HepG2 (cell line): ENCODE measurements around the gene PLEKHG2. TPM values are rescaled to one million over a fixed set of nuclear protein-coding genes. Genes with fewer than 3 reads are reported as not detected.

Experiments used
- ATF6 ChIP-seq: sonication (generic); formaldehyde crosslinking; conservative IDR thresholded peaks from 2 replicates; pipeline ENCODE4 v1.4.0; 2020; ENCODE audit warnings: missing genetic modification reagents
- FOXA3 ChIP-seq: IDR thresholded peaks from 2 replicates; pipeline ENCODE4 v1.6.1; 2016; ENCODE audit warnings: missing genetic modification reagents, missing compliant biosample characterization
- HIVEP1 ChIP-seq: sonication (generic); formaldehyde crosslinking; IDR thresholded peaks from 2 replicates; pipeline ENCODE4 v1.4.0; 2020; ENCODE audit warnings: mild to moderate bottlenecking, missing genetic modification reagents
- HMGXB3 ChIP-seq: sonication (generic); formaldehyde crosslinking; IDR thresholded peaks from 2 replicates; pipeline ENCODE4 v1.4.0; 2020; ENCODE audit warnings: missing genetic modification reagents, borderline replicate concordance
- HNF1B ChIP-seq: sonication (generic); formaldehyde crosslinking; IDR thresholded peaks from 2 replicates; pipeline ENCODE4 v1.5.1; 2020; ENCODE audit warnings: mild to moderate bottlenecking, moderate library complexity, missing genetic modification reagents
- MLLT10 ChIP-seq: sonication (generic); formaldehyde crosslinking; IDR thresholded peaks from 2 replicates; pipeline ENCODE4 v1.4.0; 2020; ENCODE audit warnings: missing genetic modification reagents
- NFRKB ChIP-seq: fragments of 450-650 bp; IDR thresholded peaks from 2 replicates; pipeline ENCODE4 v1.6.1; 2017
- SMAD1 ChIP-seq: sonication (generic); formaldehyde crosslinking; IDR thresholded peaks from 2 replicates; pipeline ENCODE4 v1.4.0; 2020; ENCODE audit warnings: missing genetic modification reagents, low read depth, mild to moderate bottlenecking, borderline replicate concordance
- SPEN ChIP-seq: sonication (generic); formaldehyde crosslinking; IDR thresholded peaks from 2 replicates; pipeline ENCODE4 v1.5.1; 2020; ENCODE audit warnings: low read depth, mild to moderate bottlenecking, missing genetic modification reagents
- SRSF1 ChIP-seq: fragments of 200-400 bp; formaldehyde crosslinking; optimal IDR thresholded peaks from 2 replicates; pipeline ENCODE3; 2017; ENCODE audit warnings: mild to moderate bottlenecking, low read depth, low read length, moderate library complexity
- TAF15 ChIP-seq: fragments of 200-400 bp; formaldehyde crosslinking; IDR thresholded peaks from one replicate; pipeline ENCODE4 v1.6.1; 2018; ENCODE audit warnings: mild to moderate bottlenecking, low read depth, low read length; ENCODE audit not compliant: poor library complexity, severe bottlenecking
- TBP ChIP-seq: sonication (generic); formaldehyde crosslinking; IDR thresholded peaks from 2 replicates; pipeline ENCODE4 v1.5.0; 2020; ENCODE audit warnings: missing genetic modification reagents
- ZEB1 ChIP-seq: IDR thresholded peaks from 2 replicates; pipeline ENCODE4 v1.6.1; 2012; ENCODE audit warnings: mild to moderate bottlenecking, low read depth, inconsistent platforms; ENCODE audit not compliant: insufficient replicate concordance
- ZMAT3 ChIP-seq: sonication (generic); formaldehyde crosslinking; conservative IDR thresholded peaks from 2 replicates; pipeline ENCODE4 v1.7.0; 2021; ENCODE audit warnings: missing genetic modification reagents
- ZNF124 ChIP-seq: sonication (generic); formaldehyde crosslinking; IDR thresholded peaks from 2 replicates; pipeline ENCODE4 v1.4.0; 2020; ENCODE audit warnings: missing genetic modification reagents
- ZNF550 ChIP-seq: sonication (generic); formaldehyde crosslinking; IDR thresholded peaks from 2 replicates; pipeline ENCODE4 v1.4.0; 2020; ENCODE audit warnings: mild to moderate bottlenecking, missing genetic modification reagents, borderline replicate concordance
- ZNF800 ChIP-seq: sonication (generic); formaldehyde crosslinking; IDR thresholded peaks from 2 replicates; pipeline ENCODE4 v1.4.0; 2020; ENCODE audit warnings: missing genetic modification reagents
- polyA plus RNA-seq, 8 experiments: library from polyadenylated mRNA; depleted of rRNA in 3 of 8; stranded (reverse) in 7 of 8; unstranded in 1 of 8; fragments of >200 nt; fragmentation: Illumina TruSeq in 4 of 8; extraction: Trizol in 4 of 8; gene quantifications; 2 replicates each; pipeline versions ENCODE4 v1.2.1 to v1.2.3, GENCODE V29; 2011 to 2016; ENCODE audit warnings: low read depth in 4 of 8, missing spikeins in 1 of 8, mixed read lengths in 1 of 8; ENCODE audit not compliant: insufficient read depth in 1 of 8
- total RNA-seq, 5 experiments: library from RNA; depleted of rRNA; stranded (reverse); fragments of >200 nt; fragmentation: Illumina TruSeq; extraction: Trizol; gene quantifications; 2 replicates each; pipeline ENCODE4 v1.2.3, GENCODE V29; 2016; ENCODE audit warnings: low read depth in 1 of 5

Gene PLEKHG2
- total and polyA plus RNA-seq, 2 of the 13 experiments (the other 11 are each of a cell fraction or from before 2014, with no cell fraction given) = 3.6 to 6.8 TPM

- TF ChIP-seq HMGXB3 (CRISPR knock-in tag) (0 out of 2 replicates have a peak, but pooled peaks have one; percentile 24), ZNF800 (CRISPR knock-in tag) (0 out of 2 replicates have a peak, but pooled peaks have one; percentile 7), ATF6 (no peak; the same call in 1 of the 2 replicates), TBP (no peak), HIVEP1 (CRISPR knock-in tag) (no peak), SRSF1 (no peak), ZNF124 (CRISPR knock-in tag) (peak; percentile 74; the same call in 1 of the 2 replicates), SPEN (CRISPR knock-in tag) (peak; percentile 91), TAF15 (no peak), ZNF550 (CRISPR knock-in tag) (no peak), SMAD1 (CRISPR knock-in tag) (peak; percentile 76; the same call in 1 of the 2 replicates), FOXA3 (CRISPR knock-in tag) (peak; percentile 81), MLLT10 (CRISPR knock-in tag) (no peak), NFRKB (no peak), ZMAT3 (0 out of 2 replicates have a peak, but pooled peaks have one; percentile 61), ZEB1 (no peak), HNF1B (peak; percentile 76)
These were observed 14.8 kb upstream of the PLEKHG2 start (continued) for GRCh38 chr19:39397360-39398296.
